Stimulated activated naive B cell treated with anti-CD40 and anti-IgM and Interleukin-4, amounts not matched to agents 10 μg/mL and 1 μg/mL and 100 μg/mL, for 72 hours (primary cell): Measurements from ENCODE around the gene NXPE3.

Experiments
- ATAC-seq, 2 donors: fragments of 150-1000 bp; cut with Tn5 transposase; replicated peaks; 2 replicates each; pipeline ENCODE4 v1.10.0; 2021; ENCODE audit warnings: moderate library complexity in 1 of 2
- DNase-seq: peaks from one replicate; pipeline ENCODE4 v3.0.0; 2021
- H3K27ac Mint-ChIP-seq: one replicate; pipeline ENCODE4 v1.8.0; 2022; ENCODE audit warnings: mild to moderate bottlenecking, mixed read lengths
- H3K27me3 Mint-ChIP-seq, 2 donors: one replicate each; pipeline ENCODE4 v1.8.0; 2022; ENCODE audit warnings: mixed read lengths in 2 of 2
- H3K36me3 Mint-ChIP-seq, 2 donors: one replicate each; pipeline ENCODE4 v1.8.0; 2022; ENCODE audit warnings: mixed read lengths in 2 of 2, mild to moderate bottlenecking in 1 of 2
- H3K4me1 Mint-ChIP-seq, 2 donors: one replicate each; pipeline ENCODE4 v1.8.0; 2022; ENCODE audit warnings: mixed read lengths in 2 of 2, mild to moderate bottlenecking in 1 of 2
- H3K4me3 Mint-ChIP-seq, 2 donors: one replicate each; pipeline ENCODE4 v1.8.0; 2022; ENCODE audit warnings: mild to moderate bottlenecking in 2 of 2, mixed read lengths in 2 of 2, moderate library complexity in 1 of 2
- H3K9me3 Mint-ChIP-seq, 2 donors: one replicate each; pipeline ENCODE4 v1.8.0; 2022; ENCODE audit warnings: mixed read lengths in 2 of 2, mild to moderate bottlenecking in 1 of 2

NXPE3 gene

GRCh38 chr3:101828691-101829436, 49.9 kb downstream of the NXPE3 start:
- Mint-ChIP-seq H3K36me3 (peaks cover 48 to 61% of the 10 kb centered on the region in 2 donors), H3K9me3 (no peaks in the 10 kb centered on the region), H3K4me3 (peak overlapping the region; percentile 85 to 96), H3K27ac (peak overlapping the region; percentile 99), H3K27me3 (no peaks in the 10 kb centered on the region), H3K4me1 (peaks cover 42 to 56% of the 10 kb centered on the region in 2 donors)
- peak; percentile 35 to 43 for ATAC-seq
- peak; percentile 39 for DNase-seq

- Mint-ChIP-seq H3K27me3 (no peaks in the 10 kb centered on the region), H3K4me3 (peak overlapping the region; percentile 85 to 96), H3K36me3 (peaks cover 52 to 67% of the 10 kb centered on the region in 2 donors), H3K4me1 (peaks cover 47 to 62% of the 10 kb centered on the region in 2 donors), H3K9me3 (no peaks in the 10 kb centered on the region), H3K27ac (peak overlapping the region; percentile 99)
- DNase-seq (no peak), ATAC-seq (peak; percentile 5 to 15)
Measured at GRCh38 chr3:101829437-101829830, 50.4 kb downstream of the NXPE3 start.

- no peak for DNase-seq
Measured at GRCh38 chr3:101829874-101830273, 50.9 kb downstream of the NXPE3 start.

GRCh38 chr3:101833446-101833974, 54.5 kb downstream of the NXPE3 start:
- Mint-ChIP-seq H3K9me3 (peaks cover 0 to 2% of the 10 kb centered on the region in 2 donors), H3K27ac (peak overlapping the region; percentile 34), H3K4me3 (peak overlapping the region; percentile 39 to 65), H3K4me1 (peaks cover 63 to 90% of the 10 kb centered on the region in 2 donors), H3K36me3 (peaks cover 74 to 88% of the 10 kb centered on the region in 2 donors), H3K27me3 (no peaks in the 10 kb centered on the region)
- DNase-seq (no peak), ATAC-seq (no peak)

More at GRCh38 chr3:101829874-101830273, 50.9 kb downstream of the NXPE3 start:
- peaks cover 0 to 2% of the 10 kb centered on the region in 2 donors for H3K9me3 Mint-ChIP-seq
- peaks cover 55 to 68% of the 10 kb centered on the region in 2 donors for H3K36me3 Mint-ChIP-seq
- peaks cover 48 to 66% of the 10 kb centered on the region in 2 donors for H3K4me1 Mint-ChIP-seq
- ATAC-seq = no peak
- H3K4me3 Mint-ChIP-seq = peak overlapping the region; percentile 85 to 96
- H3K27me3 Mint-ChIP-seq = no peaks in the 10 kb centered on the region
- H3K27ac Mint-ChIP-seq = peak overlapping the region; percentile 99

GRCh38 chr3:101835676-101836075, 56.7 kb downstream of the NXPE3 start:
- Mint-ChIP-seq H3K27ac (peak overlapping the region; percentile 83), H3K4me3 (peak overlapping the region; percentile 64 to 65), H3K36me3 (peaks cover 66 to 85% of the 10 kb centered on the region in 2 donors), H3K9me3 (peaks cover 0 to 2% of the 10 kb centered on the region in 2 donors), H3K27me3 (no peaks in the 10 kb centered on the region), H3K4me1 (peaks cover 66 to 85% of the 10 kb centered on the region in 2 donors)
- ATAC-seq (peak; percentile 73 to 74), DNase-seq (no peak)

GRCh38 chr3:101836160-101836559, 57.1 kb downstream of the NXPE3 start:
- H3K4me3 Mint-ChIP-seq = peak overlapping the region; percentile 64 to 65
- peaks cover 66 to 85% of the 10 kb centered on the region in 2 donors for H3K4me1 Mint-ChIP-seq
- no peaks in the 10 kb centered on the region for H3K27me3 Mint-ChIP-seq
- H3K27ac Mint-ChIP-seq = peak overlapping the region; percentile 83
- DNase-seq (no peak), ATAC-seq (peak; percentile 6 to 15)
- peaks cover 66 to 86% of the 10 kb centered on the region in 2 donors for H3K36me3 Mint-ChIP-seq
- H3K9me3 Mint-ChIP-seq = peaks cover 0 to 2% of the 10 kb centered on the region in 2 donors

- peak overlapping the region; percentile 77 for H3K27ac Mint-ChIP-seq
- peaks cover 0 to 4% of the 10 kb centered on the region in 2 donors for H3K9me3 Mint-ChIP-seq
- no peaks in the 10 kb centered on the region for H3K27me3 Mint-ChIP-seq
- peaks cover 64 to 80% of the 10 kb centered on the region in 2 donors for H3K4me1 Mint-ChIP-seq
- DNase-seq = no peak
- H3K4me3 Mint-ChIP-seq = peak overlapping the region; percentile 75 to 80
- ATAC-seq = peak; percentile 78 to 80
- peaks cover 62 to 84% of the 10 kb centered on the region in 2 donors for H3K36me3 Mint-ChIP-seq
Measured at GRCh38 chr3:101836652-101837598, 57.9 kb downstream of the NXPE3 start.

- Mint-ChIP-seq H3K9me3 (peaks cover 0 to 6% of the 10 kb centered on the region in 2 donors), H3K27me3 (no peaks in the 10 kb centered on the region), H3K27ac (no peak overlapping the region), H3K4me3 (no peak overlapping the region), H3K4me1 (peaks cover 59 to 76% of the 10 kb centered on the region in 2 donors), H3K36me3 (peaks cover 56 to 79% of the 10 kb centered on the region in 2 donors)
- no peak for DNase-seq
- ATAC-seq = no peak
Measured at GRCh38 chr3:101838691-101839090, 59.7 kb downstream of the NXPE3 start.

GRCh38 chr3:101840066-101840465, 61.1 kb downstream of the NXPE3 start:
- Mint-ChIP-seq H3K4me1 (peaks cover 49 to 63% of the 10 kb centered on the region in 2 donors), H3K27ac (peak overlapping the region; percentile 88), H3K4me3 (no peak overlapping the region), H3K9me3 (peaks cover 0 to 3% of the 10 kb centered on the region in 2 donors), H3K36me3 (peaks cover 47 to 69% of the 10 kb centered on the region in 2 donors), H3K27me3 (no peaks in the 10 kb centered on the region)
- DNase-seq = no peak
- no peak for ATAC-seq

- H3K27ac Mint-ChIP-seq = peak overlapping the region; percentile 52
- H3K27me3 Mint-ChIP-seq = no peaks in the 10 kb centered on the region
- DNase-seq = no peak
- peak overlapping the region in 1 of 2 donors; percentile 23 for H3K4me3 Mint-ChIP-seq
- peaks cover 39 to 58% of the 10 kb centered on the region in 2 donors for H3K36me3 Mint-ChIP-seq
- peaks cover 0 to 3% of the 10 kb centered on the region in 2 donors for H3K9me3 Mint-ChIP-seq
- H3K4me1 Mint-ChIP-seq = peaks cover 30 to 51% of the 10 kb centered on the region in 2 donors
- no peak for ATAC-seq
Measured at GRCh38 chr3:101842245-101842934, 63.4 kb downstream of the NXPE3 start.

GRCh38 chr3:101842935-101843330, 63.9 kb downstream of the NXPE3 start:
- no peak for DNase-seq
- ATAC-seq = no peak
- Mint-ChIP-seq H3K4me3 (no peak overlapping the region), H3K4me1 (peaks cover 30 to 50% of the 10 kb centered on the region in 2 donors), H3K9me3 (peaks cover 0 to 3% of the 10 kb centered on the region in 2 donors), H3K36me3 (peaks cover 36 to 56% of the 10 kb centered on the region in 2 donors), H3K27ac (no peak overlapping the region), H3K27me3 (no peaks in the 10 kb centered on the region)

- no peak for DNase-seq
- no peak overlapping the region for H3K4me3 Mint-ChIP-seq
- H3K4me1 Mint-ChIP-seq = peaks cover 25 to 48% of the 10 kb centered on the region in 2 donors
- no peak overlapping the region for H3K27ac Mint-ChIP-seq
- peaks cover 0 to 3% of the 10 kb centered on the region in 2 donors for H3K9me3 Mint-ChIP-seq
- ATAC-seq = no peak
- no peaks in the 10 kb centered on the region for H3K27me3 Mint-ChIP-seq
- H3K36me3 Mint-ChIP-seq = peaks cover 35 to 49% of the 10 kb centered on the region in 2 donors
Measured at GRCh38 chr3:101845425-101845824, 66.4 kb downstream of the NXPE3 start.

GRCh38 chr3:101846709-101847108, 67.7 kb downstream of the NXPE3 start:
- Mint-ChIP-seq H3K27me3 (no peaks in the 10 kb centered on the region), H3K27ac (no peak overlapping the region), H3K36me3 (peaks cover 45 to 51% of the 10 kb centered on the region in 2 donors)

More at GRCh38 chr3:101846709-101847108, 67.7 kb downstream of the NXPE3 start:
- Mint-ChIP-seq H3K4me3 (no peak overlapping the region), H3K4me1 (peaks cover 21 to 52% of the 10 kb centered on the region in 2 donors), H3K9me3 (peaks cover 0 to 3% of the 10 kb centered on the region in 2 donors)
- ATAC-seq (no peak), DNase-seq (no peak)
